COR-L47 (cell line): ENCODE data around the gene SRGAP2.
"Not testable (repeated sequence)": the region's sequence is repeated elsewhere in the genome, so short reads cannot be mapped to it uniquely, and the experiment has no call there.

Source experiments
- DNase-seq: peaks from one replicate; lab custom pipeline; 2025; lab: John Stamatoyannopoulos, UW

Gene SRGAP2

GRCh38 chr1:206205569-206205968 is 2.2 kb downstream of the SRGAP2 start:
- not testable (repeated sequence) for DNase-seq

GRCh38 chr1:206210802-206211201 is 7.5 kb downstream of the SRGAP2 start:
- DNase-seq = not testable (repeated sequence)

- DNase-seq = not testable (repeated sequence)
Measured at GRCh38 chr1:206215600-206216392, 12.5 kb downstream of the SRGAP2 start.

- DNase-seq = not testable (repeated sequence)
Measured at GRCh38 chr1:206218285-206218684, 14.9 kb downstream of the SRGAP2 start.

GRCh38 chr1:206218765-206219164 is 15.4 kb downstream of the SRGAP2 start:
- not testable (repeated sequence) for DNase-seq

GRCh38 chr1:206219514-206220331 is 16.4 kb downstream of the SRGAP2 start:
- DNase-seq = not testable (repeated sequence)

GRCh38 chr1:206220332-206221000 is 17.1 kb downstream of the SRGAP2 start:
- not testable (repeated sequence) for DNase-seq

- DNase-seq = not testable (repeated sequence)
Measured at GRCh38 chr1:206221585-206221984, 18.2 kb downstream of the SRGAP2 start.

GRCh38 chr1:206224190-206224776 is 20.9 kb downstream of the SRGAP2 start:
- DNase-seq = not testable (repeated sequence)

- not testable (repeated sequence) for DNase-seq
Measured at GRCh38 chr1:206225386-206225785, 22.0 kb downstream of the SRGAP2 start.

GRCh38 chr1:206226886-206227285 is 23.5 kb downstream of the SRGAP2 start:
- DNase-seq = not testable (repeated sequence)

GRCh38 chr1:206229286-206229685 is 25.9 kb downstream of the SRGAP2 start:
- not testable (repeated sequence) for DNase-seq

GRCh38 chr1:206231989-206232388 is 28.6 kb downstream of the SRGAP2 start:
- DNase-seq = not testable (repeated sequence)

- not testable (repeated sequence) for DNase-seq
Measured at GRCh38 chr1:206232970-206233645, 29.8 kb downstream of the SRGAP2 start.

GRCh38 chr1:206234189-206234916 is 31.0 kb downstream of the SRGAP2 start:
- not testable (repeated sequence) for DNase-seq

- DNase-seq = not testable (repeated sequence)
Measured at GRCh38 chr1:206235190-206235589, 31.8 kb downstream of the SRGAP2 start.

- not testable (repeated sequence) for DNase-seq
Measured at GRCh38 chr1:206240288-206240687, 36.9 kb downstream of the SRGAP2 start.

- not testable (repeated sequence) for DNase-seq
Measured at GRCh38 chr1:206243335-206243734, 40.0 kb downstream of the SRGAP2 start.

- not testable (repeated sequence) for DNase-seq
Measured at GRCh38 chr1:206245479-206245878, 42.1 kb downstream of the SRGAP2 start.

- not testable (repeated sequence) for DNase-seq
Measured at GRCh38 chr1:206246129-206246886, 43.0 kb downstream of the SRGAP2 start.
